GM18519 (cell line): ENCODE data around the gene TMC6.
"Not testable (repeated sequence)": the region's sequence is repeated elsewhere in the genome, so short reads cannot be mapped to it uniquely, and the experiment has no call there.

Source experiments
- ATAC-seq: cut with Tn5 transposase; IDR thresholded peaks from one replicate; pipeline ENCODE4 v1.9.1; 2021; ENCODE audit warnings: mild to moderate bottlenecking, moderate library complexity; ENCODE audit not compliant: unreplicated experiment, low FRiP score

The TMC6 gene

DNA sequence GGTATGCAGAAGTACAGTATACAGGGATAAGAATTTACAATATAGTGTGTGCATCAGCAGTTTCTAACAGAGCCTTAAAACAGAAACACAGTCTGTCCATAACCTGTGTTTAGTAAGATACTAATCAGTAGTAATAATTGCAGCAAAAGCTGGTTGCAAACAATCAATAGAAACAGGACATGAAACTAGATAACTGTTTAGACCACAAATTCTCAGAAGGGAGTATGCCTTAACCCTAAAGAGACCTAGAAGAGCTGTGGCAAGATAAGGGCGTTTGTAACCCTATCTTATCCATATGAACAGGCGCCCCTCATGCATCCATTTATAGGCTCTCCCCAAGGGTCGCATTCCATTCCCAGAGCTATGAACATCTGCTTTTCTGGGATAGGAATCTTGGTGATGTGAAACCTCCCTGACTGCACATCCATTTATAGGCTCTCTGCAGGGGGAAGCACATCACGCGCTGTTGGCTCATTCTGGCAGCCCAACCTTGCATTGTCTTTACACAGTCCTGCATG lies 46.1 kb downstream of the TMC6 start:
- ATAC-seq: not testable (repeated sequence)

GRCh38 chr17:78081551-78081950 lies 47.0 kb downstream of the TMC6 start:
- no peak for ATAC-seq

DNA sequence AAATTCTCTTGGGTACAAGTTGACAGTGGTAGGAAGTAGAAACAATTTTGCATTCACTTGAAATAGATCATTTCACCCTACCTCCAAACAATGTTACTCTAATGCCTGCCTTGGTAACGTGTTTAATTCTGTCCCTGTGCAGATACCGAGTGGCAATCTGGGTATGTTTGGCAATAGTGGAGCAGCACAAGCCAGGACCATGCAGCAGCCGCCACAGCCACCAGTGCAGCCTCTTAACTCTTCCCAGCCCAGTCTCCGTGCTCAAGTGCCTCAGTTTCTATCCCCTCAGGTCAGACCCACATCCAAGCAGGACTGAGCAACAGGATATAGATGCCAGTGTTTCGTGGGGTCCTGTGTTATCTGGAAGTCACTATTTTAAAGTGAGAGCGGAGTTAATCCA lies 49.3 kb downstream of the TMC6 start:
- no peak for ATAC-seq

DNA sequence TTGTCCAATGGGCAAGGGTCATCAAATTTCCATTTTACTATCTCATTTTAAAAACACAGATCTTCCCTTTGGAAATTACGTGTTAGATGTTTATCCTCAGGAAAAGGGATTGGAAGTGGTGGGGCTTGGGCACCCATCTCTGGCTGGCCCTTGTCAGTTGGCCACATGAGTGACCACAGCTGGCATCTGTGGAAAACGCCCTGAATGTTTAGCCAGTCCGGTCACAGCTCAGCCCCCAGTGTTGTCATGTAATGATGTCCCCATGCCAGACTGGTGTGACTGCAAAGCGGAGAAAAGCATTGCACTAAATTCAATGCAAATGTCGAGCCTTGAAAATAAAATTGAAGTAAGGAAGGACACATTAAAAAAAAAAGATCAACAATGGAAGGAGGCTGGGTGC lies 53.0 kb downstream of the TMC6 start:
- ATAC-seq: no peak

- no peak for ATAC-seq
Observed at GRCh38 chr17:78075011-78075410, 53.5 kb downstream of the TMC6 start.

- no peak for ATAC-seq
Observed at GRCh38 chr17:78072961-78073360, 55.6 kb downstream of the TMC6 start.

- ATAC-seq: no peak
Observed at GRCh38 chr17:78069695-78070094, 58.9 kb downstream of the TMC6 start.

DNA sequence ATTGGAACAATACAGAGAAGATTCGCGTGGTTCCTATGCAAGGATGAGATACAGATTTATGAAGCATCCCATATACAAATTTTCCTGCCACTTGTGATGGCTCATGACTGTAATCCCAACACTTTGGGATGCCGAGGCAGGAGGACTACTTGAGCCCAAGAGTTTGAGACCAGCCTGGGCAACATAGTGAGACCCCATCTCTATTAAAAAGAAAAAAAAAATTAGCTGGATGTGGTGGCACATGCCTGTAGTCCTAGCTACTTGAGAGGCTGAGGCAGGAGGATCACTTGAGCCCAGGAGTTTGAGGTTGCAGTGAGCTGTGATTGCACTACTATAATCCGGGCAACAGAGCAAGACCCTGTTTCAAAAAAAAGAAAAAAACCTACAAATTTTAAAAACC lies 61.6 kb downstream of the TMC6 start:
- not testable (repeated sequence) for ATAC-seq

- ATAC-seq: no peak
Observed at GRCh38 chr17:78064708-78065107, 63.8 kb downstream of the TMC6 start.

- ATAC-seq: no peak
Observed at GRCh38 chr17:78063489-78063888, 65.1 kb downstream of the TMC6 start.

DNA sequence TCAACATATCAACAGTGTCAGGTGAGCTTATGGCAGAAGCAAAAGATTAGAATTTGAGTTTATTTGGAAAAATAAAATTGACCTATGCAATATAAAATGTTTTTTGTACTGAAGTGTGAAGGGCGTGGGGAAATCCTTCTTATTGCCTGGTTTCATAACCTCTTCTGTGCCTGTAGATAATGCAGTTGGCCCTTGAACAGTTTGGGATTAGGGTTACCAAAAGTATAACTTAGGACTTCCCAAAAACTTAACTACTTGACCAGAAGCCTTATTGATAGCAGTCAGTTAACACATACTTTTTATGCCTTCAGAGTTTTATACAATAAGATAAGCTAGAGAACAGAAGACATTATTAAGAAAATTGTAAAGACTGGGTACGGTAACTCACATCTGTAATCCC lies 66.0 kb downstream of the TMC6 start:
- ATAC-seq: no peak
